Astrocyte (in vitro differentiated cells and primary cell): ENCODE measurements around the gene TNRC18. TPM values are rescaled to one million over a fixed set of nuclear protein-coding genes. Genes with fewer than 3 reads are reported as not detected.
"Not testable (repeated sequence)": the region's sequence is repeated elsewhere in the genome, so short reads cannot be mapped to it uniquely, and the experiment has no call there.

Experiments used
- DNase-seq: peaks from one replicate; pipeline ENCODE4 v3.0.0-alpha.2; 2010; ENCODE audit warnings: low read depth
- FAIRE-seq: peaks from 2 replicates; lab custom pipeline; 2011; peaks lifted over from hg19 to GRCh38; lab: Jason Lieb, UNC
- H2AFZ ChIP-seq: 2 replicates; pipeline ENCODE4 v1.6.0; 2012; ENCODE audit warnings: low read depth, low read length, inconsistent platforms
- H3K27ac ChIP-seq: 2 replicates; pipeline ENCODE4 v1.5.1; 2011; ENCODE audit warnings: low read depth, low read length, inconsistent platforms
- H3K27me3 ChIP-seq: 2 replicates; pipeline ENCODE4 v1.6.0; 2011; ENCODE audit warnings: low read length, inconsistent platforms; ENCODE audit not compliant: insufficient read depth
- H3K36me3 ChIP-seq: 2 replicates; pipeline ENCODE4 v1.5.1; 2011; ENCODE audit warnings: low read length, inconsistent platforms; ENCODE audit not compliant: insufficient read depth
- H3K4me1 ChIP-seq: 2 replicates; pipeline ENCODE4 v1.5.1; 2011; ENCODE audit warnings: low read length, inconsistent platforms; ENCODE audit not compliant: insufficient read depth
- H3K4me2 ChIP-seq: 2 replicates; pipeline ENCODE4 v1.6.0; 2012; ENCODE audit warnings: low read length, inconsistent platforms
- H3K4me3 ChIP-seq: 2 replicates; pipeline ENCODE4 v1.5.1; 2011; ENCODE audit warnings: low read depth, mild to moderate bottlenecking, low read length, inconsistent platforms; ENCODE audit not compliant: insufficient read depth
- H3K79me2 ChIP-seq: 2 replicates; pipeline ENCODE4 v1.6.0; 2012; ENCODE audit warnings: mild to moderate bottlenecking, low read length, inconsistent platforms; ENCODE audit not compliant: insufficient read depth
- H3K9ac ChIP-seq: 2 replicates; pipeline ENCODE4 v1.6.0; 2012; ENCODE audit warnings: mild to moderate bottlenecking, low read length, inconsistent platforms
- H3K9me3 ChIP-seq: 2 replicates; pipeline ENCODE4 v1.5.1; 2012; ENCODE audit warnings: low read depth, mild to moderate bottlenecking, low read length, inconsistent platforms; ENCODE audit not compliant: insufficient read depth
- H4K20me1 ChIP-seq: 2 replicates; pipeline ENCODE4 v1.6.0; 2012; ENCODE audit warnings: low read length, inconsistent platforms; ENCODE audit not compliant: insufficient read depth
- H3K27ac Mint-ChIP-seq: one replicate; pipeline ENCODE4 v1.8.0; 2021; ENCODE audit warnings: mild to moderate bottlenecking, mixed read lengths; ENCODE audit not compliant: unreplicated experiment
- H3K27me3 Mint-ChIP-seq: one replicate; pipeline ENCODE4 v1.8.0; 2021; ENCODE audit warnings: low read depth, mixed read lengths; ENCODE audit not compliant: unreplicated experiment
- H3K36me3 Mint-ChIP-seq: one replicate; pipeline ENCODE4 v1.8.0; 2021; ENCODE audit warnings: low read depth, mixed read lengths; ENCODE audit not compliant: unreplicated experiment
- H3K4me1 Mint-ChIP-seq: one replicate; pipeline ENCODE4 v1.8.0; 2021; ENCODE audit warnings: low read depth, mixed read lengths; ENCODE audit not compliant: unreplicated experiment
- H3K4me3 Mint-ChIP-seq: one replicate; pipeline ENCODE4 v1.8.0; 2021; ENCODE audit warnings: mild to moderate bottlenecking, moderate library complexity, mixed read lengths; ENCODE audit not compliant: unreplicated experiment
- H3K9me3 Mint-ChIP-seq: one replicate; pipeline ENCODE4 v1.8.0; 2021; ENCODE audit warnings: mild to moderate bottlenecking, mixed read lengths; ENCODE audit not compliant: unreplicated experiment
- CTCF ChIP-seq: IDR thresholded peaks from 2 replicates; pipeline ENCODE4 v1.5.1; 2011; ENCODE audit warnings: low read depth, mild to moderate bottlenecking, inconsistent platforms, low read length, moderate library complexity; ENCODE audit not compliant: insufficient read depth
- EZH2 ChIP-seq: IDR thresholded peaks from 2 replicates; pipeline ENCODE4 v1.6.1; 2012; ENCODE audit warnings: mild to moderate bottlenecking, low read length, inconsistent platforms; ENCODE audit not compliant: insufficient read depth
- total RNA-seq: library from RNA; stranded (reverse); gene quantifications from 2 replicates; pipeline ENCODE4 v1.2.1, GENCODE V29; 2021

TNRC18 gene
- total RNA-seq, 1 donor from 2014 or later, result 84.3 TPM

GRCh38 chr7:5365976-5366625 is 57.5 kb downstream of the TNRC18 start:
- not testable (repeated sequence) for H3K4me2 ChIP-seq, H3K4me1 Mint-ChIP-seq

GRCh38 chr7:5363729-5364128 is 59.9 kb downstream of the TNRC18 start:
- peaks cover 9% of the 10 kb centered on the region for H3K36me3 ChIP-seq
- no peak overlapping the region for H3K4me2 ChIP-seq
- H3K9me3 Mint-ChIP-seq, result no peaks in the 10 kb centered on the region
- no peak for DNase-seq
- peaks cover 50% of the 10 kb centered on the region for H3K79me2 ChIP-seq
- peaks cover 18% of the 10 kb centered on the region for H3K36me3 Mint-ChIP-seq
- no peak overlapping the region for H3K27ac Mint-ChIP-seq
- no peak for TF ChIP-seq EZH2
- TF ChIP-seq CTCF, result no peak
- H4K20me1 ChIP-seq, result peaks cover 72% of the 10 kb centered on the region
- no peaks in the 10 kb centered on the region for H3K9me3 ChIP-seq
- FAIRE-seq, result no peak
- peaks cover 3% of the 10 kb centered on the region for H3K4me1 Mint-ChIP-seq
- no peak overlapping the region for H3K9ac ChIP-seq
- no peak overlapping the region for H3K4me3 Mint-ChIP-seq
- H3K27ac ChIP-seq, result no peak overlapping the region
- no peak overlapping the region for H3K4me3 ChIP-seq
- H3K27me3 ChIP-seq, result no peaks in the 10 kb centered on the region
- H3K27me3 Mint-ChIP-seq, result no peaks in the 10 kb centered on the region
- no peak overlapping the region for H2AFZ ChIP-seq
- no peaks in the 10 kb centered on the region for H3K4me1 ChIP-seq

More at GRCh38 chr7:5365976-5366625, 57.5 kb downstream of the TNRC18 start:
- FAIRE-seq, H3K9ac ChIP-seq, H3K9me3 Mint-ChIP-seq, H3K4me3 ChIP-seq, H3K36me3 Mint-ChIP-seq, H3K4me1 ChIP-seq, H3K27me3 Mint-ChIP-seq, H3K36me3 ChIP-seq, H3K9me3 ChIP-seq, H3K27me3 ChIP-seq, H3K27ac ChIP-seq, H3K4me3 Mint-ChIP-seq, H2AFZ ChIP-seq: not testable (repeated sequence)
- TF ChIP-seq CTCF, result peak; percentile 91
- H3K79me2 ChIP-seq, result peaks cover 71% of the 10 kb centered on the region
- DNase-seq, result peak; percentile 61
- peaks cover 82% of the 10 kb centered on the region for H4K20me1 ChIP-seq
- peak overlapping the region; percentile 41 for H3K27ac Mint-ChIP-seq

DNA sequence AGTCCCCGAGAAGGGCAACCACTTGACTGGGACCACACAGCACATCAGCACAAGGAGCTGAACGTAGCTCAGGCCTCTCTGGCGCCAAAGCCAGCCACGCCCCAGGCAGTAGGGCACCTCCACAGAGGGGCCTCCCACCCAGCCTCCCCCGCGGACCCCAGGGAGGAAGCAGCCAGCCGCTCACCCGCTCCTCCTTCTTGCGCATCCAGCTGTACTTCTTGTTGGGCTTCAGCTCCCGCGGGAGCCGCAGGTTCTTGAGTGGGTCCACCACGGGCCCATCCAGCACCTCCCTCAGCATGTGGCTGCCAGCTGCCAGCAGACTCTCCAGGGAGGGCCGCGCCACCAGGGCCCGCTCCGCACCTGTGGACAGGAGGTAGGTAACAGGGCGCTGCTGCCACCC is 61.2 kb downstream of the TNRC18 start:
- no peak overlapping the region for H3K27ac ChIP-seq
- H3K27ac Mint-ChIP-seq, result no peak overlapping the region
- H3K4me3 ChIP-seq, result no peak overlapping the region
- H3K4me1 Mint-ChIP-seq, result peaks cover 4% of the 10 kb centered on the region
- no peaks in the 10 kb centered on the region for H3K4me1 ChIP-seq
- no peak overlapping the region for H3K9ac ChIP-seq
- H3K9me3 Mint-ChIP-seq, result no peaks in the 10 kb centered on the region
- H2AFZ ChIP-seq, result no peak overlapping the region
- FAIRE-seq, result no peak
- H3K27me3 ChIP-seq, result no peaks in the 10 kb centered on the region
- peaks cover 42% of the 10 kb centered on the region for H3K79me2 ChIP-seq
- H4K20me1 ChIP-seq, result peaks cover 74% of the 10 kb centered on the region
- no peak overlapping the region for H3K4me2 ChIP-seq
- DNase-seq, result no peak
- H3K4me3 Mint-ChIP-seq, result no peak overlapping the region
- peaks cover 12% of the 10 kb centered on the region for H3K36me3 ChIP-seq
- no peak for TF ChIP-seq EZH2
- no peak for TF ChIP-seq CTCF
- H3K9me3 ChIP-seq, result no peaks in the 10 kb centered on the region
- H3K36me3 Mint-ChIP-seq, result peaks cover 25% of the 10 kb centered on the region
- no peaks in the 10 kb centered on the region for H3K27me3 Mint-ChIP-seq
